OCI-LY7 (cell line): ENCODE results near the gene PSMF1. TPM values are rescaled to one million over a fixed set of nuclear protein-coding genes. Genes with fewer than 3 reads are reported as not detected.

Experiments used
- BruUV-seq: library from RNA; stranded (reverse); fragments of 400-500 nt; replicated peaks from 2 replicates; lab custom pipeline; 2021; lab: Mats Ljungman, UMichigan
- CTCF ChIA-PET: fragments of 300-600 bp; sonication (Branson Sonifier 250); formaldehyde crosslinking; loops from one replicate; lab custom pipeline; 2022; ENCODE audit warnings: antibody characterized with exemption; ENCODE audit not compliant: unreplicated experiment; lab: Charles Lee
- POLR2A ChIA-PET: fragments of 300-600 bp; sonication (Branson Sonifier 250); formaldehyde crosslinking; loops from one replicate; lab custom pipeline; 2022; ENCODE audit warnings: antibody characterized with exemption; lab: Charles Lee
- DNase-seq: peaks from one replicate; pipeline ENCODE4 v3.0.0-alpha.2; 2015; ENCODE audit warnings: low spot score
- H2AFZ ChIP-seq: fragments of 200-600 bp; sonication (generic), shearing (Covaris generic); 2 replicates; pipeline ENCODE4 v1.6.1; 2014; ENCODE audit warnings: mild to moderate bottlenecking, antibody characterized with exemption, low read length, moderate library complexity
- H3K27ac ChIP-seq: fragments of 200-600 bp; sonication (generic); 2 replicates; pipeline ENCODE4 v1.5.1; 2014; ENCODE audit warnings: mixed run types, low read depth, mild to moderate bottlenecking, moderate library complexity, low read length, inconsistent platforms; ENCODE audit not compliant: poor library complexity, severe bottlenecking
- H3K36me3 ChIP-seq: fragments of 200-600 bp; sonication (generic); 2 replicates; pipeline ENCODE4 v1.6.1; 2014; ENCODE audit warnings: mild to moderate bottlenecking, antibody characterized with exemption, low read length, moderate library complexity, mixed read lengths; ENCODE audit not compliant: insufficient read depth
- H3K4me1 ChIP-seq: fragments of 200-600 bp; sonication (generic); 2 replicates; pipeline ENCODE4 v1.5.1; 2014; ENCODE audit warnings: mild to moderate bottlenecking, low read length; ENCODE audit not compliant: insufficient read depth, poor library complexity, severe bottlenecking
- H3K4me2 ChIP-seq: fragments of 200-600 bp; sonication (generic); 2 replicates; pipeline ENCODE4 v1.6.1; 2014; ENCODE audit warnings: mild to moderate bottlenecking, low read length
- H3K4me3 ChIP-seq: fragments of 200-600 bp; sonication (generic); 2 replicates; pipeline ENCODE4 v1.5.1; 2014; ENCODE audit warnings: mild to moderate bottlenecking, low read depth, low read length; ENCODE audit not compliant: poor library complexity, severe bottlenecking
- H3K79me2 ChIP-seq: fragments of 200-600 bp; sonication (generic); 2 replicates; pipeline ENCODE4 v1.6.1; 2016; ENCODE audit warnings: low read depth, mild to moderate bottlenecking, low read length, moderate library complexity, mixed read lengths; ENCODE audit not compliant: insufficient read depth
- H3K9me2 ChIP-seq: fragments of 200-600 bp; sonication (generic); 2 replicates; pipeline ENCODE4 v1.6.1; 2016; ENCODE audit warnings: mild to moderate bottlenecking, low read length, mixed read lengths; ENCODE audit not compliant: insufficient read depth
- H3K9me3 ChIP-seq: fragments of 200-600 bp; sonication (generic); 2 replicates; pipeline ENCODE4 v1.6.1; 2014; ENCODE audit warnings: mild to moderate bottlenecking, mixed run types, low read length, mixed read lengths
- H4K20me1 ChIP-seq: fragments of 200-600 bp; sonication (generic); 2 replicates; pipeline ENCODE4 v1.6.1; 2014; ENCODE audit warnings: mild to moderate bottlenecking, antibody characterized with exemption, low read length, moderate library complexity, mixed read lengths; ENCODE audit not compliant: insufficient read depth
- CTCF ChIP-seq: fragments of 200-600 bp; sonication (generic); conservative IDR thresholded peaks from 2 replicates; pipeline ENCODE4 v1.5.1; 2014; ENCODE audit warnings: mild to moderate bottlenecking, antibody characterized with exemption, low read length, moderate library complexity, mixed read lengths
- EZH2phosphoT487 ChIP-seq: fragments of 200-600 bp; sonication (generic); IDR thresholded peaks from 2 replicates; pipeline ENCODE4 v1.6.1; 2018; ENCODE audit warnings: low read depth, borderline replicate concordance, mild to moderate bottlenecking, mixed run types, antibody characterized with exemption, low read length, moderate library complexity, mixed read lengths
- intact Hi-C: fragments of 100-400 bp; cut with micrococcal nuclease; formaldehyde crosslinking; loops from one replicate; pipeline ENCODE4 v1.10.0; 2022; ENCODE audit not compliant: unreplicated experiment
- total RNA-seq, 2 experiments: library from RNA; depleted of rRNA in 1 of 2; stranded (reverse); fragments of >200 nt in 1 of 2; shearing (Covaris generic) in 1 of 2; gene quantifications; 2 replicates each; pipeline ENCODE4 v1.2.3, GENCODE V29; 2014 to 2022

The PSMF1 gene
- total RNA-seq, 2 experiments from 2014 or later, result 34.7 to 132 TPM

DNA sequence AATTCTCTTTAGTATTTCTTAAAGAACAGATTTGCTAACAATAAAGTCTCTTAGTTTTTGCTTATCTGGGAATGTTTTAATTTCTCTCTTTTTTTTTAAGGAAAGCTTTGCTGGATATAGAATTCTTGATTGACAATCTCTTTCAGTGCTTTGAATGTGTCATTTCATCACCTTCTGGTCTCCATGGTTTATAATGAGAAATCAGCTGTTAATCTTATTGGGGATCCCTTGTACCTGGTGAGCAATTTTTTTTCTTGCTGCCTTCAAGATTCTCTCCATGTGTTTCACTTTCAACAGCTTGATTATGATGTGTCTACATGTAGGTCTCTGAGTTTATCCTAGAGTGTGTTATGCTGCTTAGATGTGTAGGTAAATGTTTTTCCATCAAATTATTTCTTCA lies 16.4 kb upstream of the PSMF1 start:
- no peak overlapping the region for H3K4me3 ChIP-seq
- H3K4me2 ChIP-seq, result no peak overlapping the region
- no TSS peak for BruUV-seq
- no peak for TF ChIP-seq CTCF
- TF ChIP-seq EZH2phosphoT487, result no peak
- ChIA-PET POLR2A (no interaction called here), CTCF (no interaction called here)
- DNase-seq, result no peak
- no peaks in the 10 kb centered on the region for H3K36me3 ChIP-seq
- no peaks in the 10 kb centered on the region for H3K9me3 ChIP-seq
- intact Hi-C loops, result loop anchor here (10.0 kb wide), 1 partner anchor 287 kb away; no protein-coding TSS in a partner anchor
- no peak overlapping the region for H2AFZ ChIP-seq
- H3K9me2 ChIP-seq, result no peaks in the 10 kb centered on the region
- H3K79me2 ChIP-seq, result no peaks in the 10 kb centered on the region
- no peaks in the 10 kb centered on the region for H4K20me1 ChIP-seq
- no peaks in the 10 kb centered on the region for H3K4me1 ChIP-seq
- H3K27ac ChIP-seq, result no peak overlapping the region

DNA sequence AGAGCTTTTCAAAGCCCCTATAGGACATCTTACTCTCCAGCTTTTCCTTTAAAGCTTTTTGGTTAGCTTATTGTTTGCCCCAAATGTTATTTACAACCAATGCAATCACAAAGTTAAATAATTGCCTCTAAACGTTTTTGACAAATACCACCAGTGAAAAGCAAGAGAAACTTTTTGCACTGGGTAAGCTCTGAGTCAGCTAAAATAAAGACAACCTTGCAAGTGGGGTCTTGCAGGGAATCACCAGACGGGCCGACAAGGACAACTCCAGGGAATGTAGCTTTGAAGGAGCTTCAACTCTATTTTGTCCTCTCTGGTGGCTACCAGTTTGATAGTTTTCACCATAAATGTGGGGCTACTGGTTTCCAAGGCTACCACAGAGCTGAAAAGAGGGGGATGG lies 14.7 kb upstream of the PSMF1 start:
- H3K4me1 ChIP-seq, result no peaks in the 10 kb centered on the region
- no peak overlapping the region for H2AFZ ChIP-seq
- POLR2A ChIA-PET, result no interaction called here
- BruUV-seq, result no TSS peak
- CTCF ChIA-PET, result no interaction called here
- DNase-seq, result no peak
- no peaks in the 10 kb centered on the region for H3K9me3 ChIP-seq
- H4K20me1 ChIP-seq, result no peaks in the 10 kb centered on the region
- H3K27ac ChIP-seq, result no peak overlapping the region
- TF ChIP-seq CTCF (no peak), EZH2phosphoT487 (no peak)
- no peaks in the 10 kb centered on the region for H3K9me2 ChIP-seq
- no peak overlapping the region for H3K4me3 ChIP-seq
- intact Hi-C loops, result loop anchor here (10.0 kb wide), 1 partner anchor 289 kb away; no protein-coding TSS in a partner anchor
- H3K79me2 ChIP-seq, result no peaks in the 10 kb centered on the region
- H3K4me2 ChIP-seq, result no peak overlapping the region
- no peaks in the 10 kb centered on the region for H3K36me3 ChIP-seq

- H4K20me1 ChIP-seq, result no peaks in the 10 kb centered on the region
- ChIA-PET POLR2A (no interaction called here), CTCF (no interaction called here)
- H2AFZ ChIP-seq, result no peak overlapping the region
- no TSS peak for BruUV-seq
- H3K27ac ChIP-seq, result no peak overlapping the region
- H3K4me2 ChIP-seq, result no peak overlapping the region
- TF ChIP-seq EZH2phosphoT487, result no peak
- TF ChIP-seq CTCF, result no peak
- no peak for DNase-seq
- H3K4me1 ChIP-seq, result no peaks in the 10 kb centered on the region
- no peaks in the 10 kb centered on the region for H3K9me2 ChIP-seq
- H3K36me3 ChIP-seq, result no peaks in the 10 kb centered on the region
- no peaks in the 10 kb centered on the region for H3K9me3 ChIP-seq
- no peaks in the 10 kb centered on the region for H3K79me2 ChIP-seq
- H3K4me3 ChIP-seq, result no peak overlapping the region
- intact Hi-C loops, result loop anchor here (10.0 kb wide), 1 partner anchor 291 kb away; no protein-coding TSS in a partner anchor
These were observed 12.7 kb upstream of the PSMF1 start for GRCh38 chr20:1105599-1106194.
